ENCODE measurements around the gene KCTD18.
A peak's percentile ranks its signal among the peaks of the same experiment; 100 is the strongest.

KCTD18 gene

GRCh38 chr2:200506679-200507078 lies 3.2 kb downstream of the KCTD18 start:
- Mint-ChIP-seq H3K4me1 (ENCODE audit: low read depth) (peaks cover 13% of the 10 kb centered on the region), H3K27ac (no peak overlapping the region), H3K9me3 (peaks cover 4% of the 10 kb centered on the region), H3K4me3 (no peak overlapping the region), H3K36me3 (ENCODE audit: low read depth) (peaks cover 30% of the 10 kb centered on the region), H3K27me3 (ENCODE audit: low read depth) (no peaks in the 10 kb centered on the region)
- no peak for DNase-seq (ENCODE audit: low spot score)

- Mint-ChIP-seq H3K27me3 (ENCODE audit: low read depth) (no peaks in the 10 kb centered on the region), H3K9me3 (peaks cover 4% of the 10 kb centered on the region), H3K4me3 (no peak overlapping the region), H3K36me3 (ENCODE audit: low read depth) (peaks cover 42% of the 10 kb centered on the region), H3K27ac (no peak overlapping the region), H3K4me1 (ENCODE audit: low read depth) (peaks cover 6% of the 10 kb centered on the region)
- DNase-seq (ENCODE audit: low spot score): no peak
Measured at GRCh38 chr2:200502196-200502595, 7.7 kb downstream of the KCTD18 start.

GRCh38 chr2:200498402-200499162 lies 11.3 kb downstream of the KCTD18 start:
- peaks cover 46% of the 10 kb centered on the region for H3K36me3 Mint-ChIP-seq (ENCODE audit: low read depth)
- no peak overlapping the region for H3K27ac Mint-ChIP-seq
- peaks cover 4% of the 10 kb centered on the region for H3K9me3 Mint-ChIP-seq
- H3K27me3 Mint-ChIP-seq (ENCODE audit: low read depth): no peaks in the 10 kb centered on the region
- H3K4me1 Mint-ChIP-seq (ENCODE audit: low read depth): peaks cover 3% of the 10 kb centered on the region
- no peak overlapping the region for H3K4me3 Mint-ChIP-seq
- DNase-seq (ENCODE audit: low spot score): no peak

- Mint-ChIP-seq H3K27me3 (ENCODE audit: low read depth) (no peaks in the 10 kb centered on the region), H3K4me3 (no peak overlapping the region), H3K27ac (no peak overlapping the region), H3K4me1 (ENCODE audit: low read depth) (peaks cover 3% of the 10 kb centered on the region), H3K9me3 (no peaks in the 10 kb centered on the region), H3K36me3 (ENCODE audit: low read depth) (peaks cover 46% of the 10 kb centered on the region)
- no peak for DNase-seq (ENCODE audit: low spot score)
Measured at GRCh38 chr2:200496696-200497095, 13.2 kb downstream of the KCTD18 start.

GRCh38 chr2:200494048-200494447 lies 15.8 kb downstream of the KCTD18 start:
- H3K9me3 Mint-ChIP-seq: no peaks in the 10 kb centered on the region
- no peaks in the 10 kb centered on the region for H3K4me1 Mint-ChIP-seq (ENCODE audit: low read depth)
- DNase-seq (ENCODE audit: low spot score): no peak
- peaks cover 60% of the 10 kb centered on the region for H3K36me3 Mint-ChIP-seq (ENCODE audit: low read depth)
- H3K27me3 Mint-ChIP-seq (ENCODE audit: low read depth): no peaks in the 10 kb centered on the region
- no peak overlapping the region for H3K4me3 Mint-ChIP-seq
- H3K27ac Mint-ChIP-seq: no peak overlapping the region

GRCh38 chr2:200492656-200493055 lies 17.2 kb downstream of the KCTD18 start:
- H3K27me3 Mint-ChIP-seq (ENCODE audit: low read depth): no peaks in the 10 kb centered on the region
- H3K4me3 Mint-ChIP-seq: no peak overlapping the region
- no peaks in the 10 kb centered on the region for H3K4me1 Mint-ChIP-seq (ENCODE audit: low read depth)
- no peak for DNase-seq (ENCODE audit: low spot score)
- no peaks in the 10 kb centered on the region for H3K9me3 Mint-ChIP-seq
- no peak overlapping the region for H3K27ac Mint-ChIP-seq
- peaks cover 53% of the 10 kb centered on the region for H3K36me3 Mint-ChIP-seq (ENCODE audit: low read depth)

- Mint-ChIP-seq H3K9me3 (no peaks in the 10 kb centered on the region), H3K36me3 (ENCODE audit: low read depth) (peaks cover 47% of the 10 kb centered on the region), H3K27me3 (ENCODE audit: low read depth) (no peaks in the 10 kb centered on the region), H3K27ac (no peak overlapping the region), H3K4me3 (no peak overlapping the region), H3K4me1 (ENCODE audit: low read depth) (no peaks in the 10 kb centered on the region)
- no peak for DNase-seq (ENCODE audit: low spot score)
Measured at GRCh38 chr2:200490001-200490400, 19.9 kb downstream of the KCTD18 start.

GRCh38 chr2:200488169-200488568 lies 21.7 kb downstream of the KCTD18 start:
- DNase-seq (ENCODE audit: low spot score): no peak
- Mint-ChIP-seq H3K4me3 (no peak overlapping the region), H3K27me3 (ENCODE audit: low read depth) (no peaks in the 10 kb centered on the region), H3K4me1 (ENCODE audit: low read depth) (no peaks in the 10 kb centered on the region), H3K36me3 (ENCODE audit: low read depth) (peaks cover 37% of the 10 kb centered on the region), H3K27ac (no peak overlapping the region), H3K9me3 (no peaks in the 10 kb centered on the region)

GRCh38 chr2:200486529-200486928 lies 23.3 kb downstream of the KCTD18 start:
- H3K4me1 Mint-ChIP-seq (ENCODE audit: low read depth): peaks cover under 1% of the 10 kb centered on the region

GRCh38 chr2:200484934-200485333 lies 24.9 kb downstream of the KCTD18 start:
- no peaks in the 10 kb centered on the region for H3K9me3 Mint-ChIP-seq
- no peak for DNase-seq (ENCODE audit: low spot score)
- no peak overlapping the region for H3K4me3 Mint-ChIP-seq
- H3K36me3 Mint-ChIP-seq (ENCODE audit: low read depth): peaks cover 12% of the 10 kb centered on the region
- H3K27ac Mint-ChIP-seq: no peak overlapping the region
- H3K4me1 Mint-ChIP-seq (ENCODE audit: low read depth): peaks cover 6% of the 10 kb centered on the region
- no peaks in the 10 kb centered on the region for H3K27me3 Mint-ChIP-seq (ENCODE audit: low read depth)

More at GRCh38 chr2:200486529-200486928, 23.3 kb downstream of the KCTD18 start:
- peaks cover 23% of the 10 kb centered on the region for H3K36me3 Mint-ChIP-seq (ENCODE audit: low read depth)
- no peak overlapping the region for H3K4me3 Mint-ChIP-seq
- no peaks in the 10 kb centered on the region for H3K27me3 Mint-ChIP-seq (ENCODE audit: low read depth)
- DNase-seq (ENCODE audit: low spot score): no peak
- no peaks in the 10 kb centered on the region for H3K9me3 Mint-ChIP-seq
- no peak overlapping the region for H3K27ac Mint-ChIP-seq

GRCh38 chr2:200483729-200484198 lies 26.1 kb downstream of the KCTD18 start:
- no peak for DNase-seq (ENCODE audit: low spot score)
- Mint-ChIP-seq H3K36me3 (ENCODE audit: low read depth) (peaks cover 9% of the 10 kb centered on the region), H3K27me3 (ENCODE audit: low read depth) (no peaks in the 10 kb centered on the region), H3K4me3 (no peak overlapping the region), H3K4me1 (ENCODE audit: low read depth) (peaks cover 8% of the 10 kb centered on the region), H3K9me3 (no peaks in the 10 kb centered on the region), H3K27ac (no peak overlapping the region)

- no peak for DNase-seq (ENCODE audit: low spot score)
- Mint-ChIP-seq H3K36me3 (ENCODE audit: low read depth) (peaks cover 13% of the 10 kb centered on the region), H3K4me3 (no peak overlapping the region), H3K27me3 (ENCODE audit: low read depth) (no peaks in the 10 kb centered on the region), H3K27ac (no peak overlapping the region), H3K9me3 (no peaks in the 10 kb centered on the region), H3K4me1 (ENCODE audit: low read depth) (peaks cover 8% of the 10 kb centered on the region)
Measured at GRCh38 chr2:200482194-200482593, 27.7 kb downstream of the KCTD18 start.

- peaks cover 15% of the 10 kb centered on the region for H3K36me3 Mint-ChIP-seq (ENCODE audit: low read depth)
- no peaks in the 10 kb centered on the region for H3K9me3 Mint-ChIP-seq
- no peak overlapping the region for H3K4me3 Mint-ChIP-seq
- DNase-seq (ENCODE audit: low spot score): no peak
- H3K27me3 Mint-ChIP-seq (ENCODE audit: low read depth): no peaks in the 10 kb centered on the region
- H3K27ac Mint-ChIP-seq: peak overlapping the region; percentile 60
- H3K4me1 Mint-ChIP-seq (ENCODE audit: low read depth): peaks cover 8% of the 10 kb centered on the region
Measured at GRCh38 chr2:200479692-200480265, 30.1 kb downstream of the KCTD18 start.

- no peaks in the 10 kb centered on the region for H3K9me3 Mint-ChIP-seq
- no peak overlapping the region for H3K4me3 Mint-ChIP-seq
- no peak for DNase-seq (ENCODE audit: low spot score)
- H3K36me3 Mint-ChIP-seq (ENCODE audit: low read depth): peaks cover 23% of the 10 kb centered on the region
- peaks cover 8% of the 10 kb centered on the region for H3K4me1 Mint-ChIP-seq (ENCODE audit: low read depth)
- no peaks in the 10 kb centered on the region for H3K27me3 Mint-ChIP-seq (ENCODE audit: low read depth)
- no peak overlapping the region for H3K27ac Mint-ChIP-seq
Measured at GRCh38 chr2:200477667-200478131, 32.2 kb downstream of the KCTD18 start.
